GM19395 (cell line): ENCODE results near the gene CTSW.

Source experiments
- ATAC-seq: cut with Tn5 transposase; IDR thresholded peaks from one replicate; pipeline ENCODE4 v1.9.1; 2021; ENCODE audit warnings: mild to moderate bottlenecking, moderate library complexity; ENCODE audit not compliant: unreplicated experiment

The CTSW gene

DNA sequence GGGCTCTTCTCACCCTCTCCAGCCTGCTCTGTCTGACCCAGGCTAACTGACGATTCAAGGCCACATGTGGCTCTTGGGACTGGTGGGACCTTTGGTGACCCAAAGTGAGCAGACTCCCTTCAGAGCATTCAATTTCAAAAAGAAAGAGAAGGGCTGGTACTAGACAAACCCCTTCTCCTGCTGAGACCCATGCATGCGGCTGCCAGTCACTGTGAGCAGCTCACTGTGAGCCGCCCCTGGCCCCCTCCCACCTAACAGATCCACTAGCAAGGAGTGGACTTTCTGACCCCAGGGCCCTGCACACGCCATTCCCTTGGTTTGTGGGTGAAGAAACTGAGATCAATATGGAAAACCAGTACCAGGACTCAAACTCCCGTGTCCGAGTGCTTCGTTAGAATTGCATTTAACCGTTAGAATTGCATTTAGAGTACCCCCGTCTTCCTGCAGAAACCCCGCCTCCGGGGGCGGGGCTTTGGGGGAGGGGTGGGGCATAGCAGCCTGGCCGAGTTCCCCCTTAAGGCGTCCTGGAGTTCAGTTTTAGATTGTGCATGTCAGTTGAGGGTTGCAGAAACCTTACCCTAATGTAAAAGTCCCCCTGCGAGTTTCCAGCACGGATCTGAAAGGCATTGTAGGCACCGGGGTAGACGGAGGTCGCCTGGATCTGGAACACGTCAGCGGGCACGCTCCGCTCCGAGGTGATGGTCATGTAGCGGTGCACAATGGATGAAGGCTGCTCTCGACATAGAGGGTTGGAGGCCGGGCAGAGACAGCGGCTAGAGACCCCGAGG is 12.2 kb upstream of the CTSW start:
- ATAC-seq: no peak

DNA sequence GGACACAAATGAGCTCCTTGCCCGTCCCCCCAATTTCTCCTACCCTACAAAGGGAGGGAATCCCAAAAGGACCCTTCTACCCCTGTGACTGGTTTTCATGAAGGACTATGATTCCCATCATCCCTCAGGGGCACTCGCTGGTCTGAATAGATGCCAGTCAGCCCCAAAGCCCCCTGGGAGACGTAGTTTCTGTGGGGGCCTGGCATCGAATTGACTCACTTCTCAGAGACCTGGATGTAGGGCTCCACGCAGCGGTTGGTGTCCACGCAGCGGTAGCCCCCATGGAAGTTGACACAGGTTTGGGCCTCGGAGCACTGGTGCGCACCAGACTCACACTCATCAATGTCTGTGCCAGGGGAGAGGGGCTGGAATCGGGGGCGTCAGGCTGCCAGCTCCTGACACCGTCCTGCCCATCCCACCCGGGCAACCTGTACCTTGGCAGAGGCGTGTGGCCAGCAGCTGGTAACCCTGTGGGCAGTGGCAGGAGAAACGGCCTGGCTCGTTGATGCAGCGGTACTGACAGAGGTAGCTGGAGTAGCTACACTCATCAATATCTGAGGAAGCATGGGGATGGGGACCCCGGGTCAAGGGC is 11.5 kb upstream of the CTSW start:
- no peak for ATAC-seq

DNA sequence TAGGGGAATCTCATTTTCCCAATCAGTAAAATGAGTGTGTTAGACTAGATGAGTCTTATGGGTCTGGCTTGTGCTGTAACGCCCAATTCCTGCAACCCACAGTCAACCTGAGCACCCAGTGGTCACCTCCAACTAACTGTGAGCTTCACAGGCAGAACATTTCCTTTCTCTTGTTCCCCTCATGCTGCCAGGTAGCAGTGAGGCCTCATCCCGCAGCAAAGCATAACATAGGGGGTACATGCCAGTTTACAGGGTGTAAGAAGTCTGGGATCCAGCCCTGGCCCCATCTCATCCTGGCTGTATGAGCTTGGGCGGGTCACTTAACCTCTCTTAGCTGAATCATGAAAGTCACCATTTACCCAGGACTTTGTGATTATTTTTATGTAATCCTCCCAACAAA is 10.7 kb upstream of the CTSW start:
- no peak for ATAC-seq

DNA sequence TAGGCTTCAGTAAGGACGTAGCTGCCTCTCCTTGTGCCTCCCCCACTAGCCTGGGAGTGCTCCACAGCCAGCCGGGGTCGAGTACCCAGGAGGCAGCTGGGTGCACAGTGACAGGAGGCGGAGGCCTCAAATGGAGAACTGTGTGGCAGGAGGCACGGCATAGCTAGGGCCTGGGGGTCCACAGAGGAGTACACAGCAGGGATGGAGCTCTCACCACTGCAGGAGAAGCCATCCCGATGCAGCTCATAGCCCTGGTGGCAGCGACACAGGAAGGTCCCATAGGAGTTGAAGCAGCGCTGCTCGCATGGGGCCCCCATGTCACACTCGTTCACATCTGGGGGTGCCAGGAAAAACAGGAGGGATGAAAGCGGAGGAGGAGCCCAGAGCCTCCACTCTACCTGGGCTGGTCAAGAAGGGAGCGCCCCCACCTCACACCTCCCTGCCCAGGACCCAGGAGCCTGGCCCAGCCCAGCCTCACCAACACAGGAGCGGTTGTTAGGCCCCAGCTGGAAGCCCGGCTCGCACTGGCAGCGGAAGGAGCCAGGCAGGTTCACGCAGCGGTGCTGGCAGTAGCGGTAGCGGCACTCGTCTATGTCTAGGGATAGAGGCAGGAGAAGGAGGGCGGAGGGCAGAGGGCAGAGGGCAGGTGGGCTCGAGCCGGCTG is 9.9 kb upstream of the CTSW start:
- ATAC-seq: no peak

DNA sequence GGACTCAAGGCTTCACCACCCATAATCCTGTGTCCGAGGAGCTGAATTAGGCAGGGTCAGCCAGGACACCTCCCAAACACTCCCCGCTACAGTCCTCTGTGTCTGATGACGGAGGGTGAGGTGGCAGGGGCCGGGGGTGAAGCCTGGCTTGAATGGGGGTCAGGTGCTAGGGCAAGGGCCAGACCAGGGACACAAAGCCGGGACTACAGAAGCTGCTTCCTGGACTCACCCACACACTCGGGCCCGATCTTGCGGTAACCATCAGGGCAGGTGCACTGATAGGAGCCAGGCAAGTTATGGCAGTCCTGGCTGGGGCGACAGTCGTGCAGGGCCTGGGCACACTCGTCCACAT is 9.4 kb upstream of the CTSW start:
- no peak for ATAC-seq

GRCh38 chr11:65870706-65871681 is 8.6 kb upstream of the CTSW start:
- ATAC-seq: no peak

GRCh38 chr11:65871811-65872548 is 7.7 kb upstream of the CTSW start:
- ATAC-seq: no peak

- ATAC-seq: no peak
These were observed 6.9 kb upstream of the CTSW start, which contains the start of gene EFEMP2 for GRCh38 chr11:65872586-65873317. TSS of gene EFEMP2 (minus strand) at chr11:65872800. CDS start at chr11:65872354, 446 bp downstream.

DNA sequence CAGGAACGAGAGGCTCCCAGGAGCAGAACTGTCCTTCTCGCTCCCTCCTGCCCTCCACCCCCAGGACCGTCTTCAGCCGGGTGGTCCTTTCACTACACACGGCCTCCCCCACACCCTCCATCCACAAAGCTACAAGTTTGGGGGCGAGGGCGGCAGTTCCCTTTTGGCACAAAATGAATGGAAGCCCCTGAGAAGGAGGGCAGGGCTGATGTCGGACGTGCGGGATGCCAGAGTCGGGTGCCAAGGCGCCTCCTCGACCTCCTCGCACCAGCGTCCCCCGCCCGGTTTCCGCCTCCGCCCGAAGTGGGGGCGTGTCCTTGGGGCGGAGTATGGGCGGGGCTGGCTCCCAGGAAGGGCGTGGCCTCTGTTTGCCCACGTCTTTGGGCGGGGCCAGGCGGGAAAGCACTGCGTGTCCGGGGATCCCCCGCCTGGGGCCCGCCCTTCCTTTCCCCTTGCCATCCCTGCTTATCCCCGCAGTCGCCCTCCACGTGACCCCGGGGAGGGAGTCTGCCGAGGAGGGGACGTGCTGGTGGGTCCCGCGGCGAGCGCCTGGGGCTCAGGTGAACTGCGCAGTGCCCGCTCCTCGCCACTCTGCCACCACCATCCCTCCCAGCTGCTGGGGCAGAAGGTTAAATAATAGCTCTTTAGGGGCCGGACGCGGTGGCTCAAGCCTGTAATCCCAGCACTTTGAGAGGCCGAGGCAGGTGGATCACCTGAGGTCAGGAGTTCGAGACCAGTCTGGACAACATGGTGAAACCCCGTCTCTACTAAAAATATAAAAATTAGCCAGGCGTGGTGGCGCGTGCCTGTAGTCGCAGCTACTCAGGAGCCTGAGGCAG is 6.1 kb upstream of the CTSW start:
- ATAC-seq: peak; percentile 64

DNA sequence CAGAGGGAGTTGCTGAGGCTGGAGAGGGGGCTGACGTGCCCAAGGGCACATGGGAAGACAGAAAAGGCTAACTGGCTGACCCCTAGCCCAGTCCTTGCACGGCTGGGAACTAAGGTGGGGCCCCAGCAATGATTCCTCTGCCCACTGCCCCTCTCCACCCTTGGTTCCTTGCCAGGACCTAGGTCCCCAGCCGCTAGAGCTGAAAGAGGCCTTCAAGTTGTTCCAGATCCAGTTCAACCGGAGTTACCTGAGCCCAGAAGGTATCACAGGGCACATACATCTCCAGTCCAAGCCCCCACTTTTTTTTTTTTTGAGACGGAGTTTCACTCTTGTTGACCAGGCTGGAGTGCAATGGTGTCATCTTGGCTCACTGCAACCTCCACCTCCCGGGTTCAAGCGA is 390 bp downstream of the CTSW start:
- ATAC-seq: no peak

GRCh38 chr11:65880844-65881421 is 1.3 kb downstream of the CTSW start:
- ATAC-seq: no peak

GRCh38 chr11:65882120-65883057 is 2.8 kb downstream of the CTSW start:
- no peak for ATAC-seq

GRCh38 chr11:65883058-65883761 is 3.6 kb downstream of the CTSW start:
- ATAC-seq: no peak

- no peak for ATAC-seq
These were observed 4.4 kb downstream of the CTSW start for GRCh38 chr11:65883786-65884715.

GRCh38 chr11:65884716-65885092 is 5.1 kb downstream of the CTSW start:
- no peak for ATAC-seq

DNA sequence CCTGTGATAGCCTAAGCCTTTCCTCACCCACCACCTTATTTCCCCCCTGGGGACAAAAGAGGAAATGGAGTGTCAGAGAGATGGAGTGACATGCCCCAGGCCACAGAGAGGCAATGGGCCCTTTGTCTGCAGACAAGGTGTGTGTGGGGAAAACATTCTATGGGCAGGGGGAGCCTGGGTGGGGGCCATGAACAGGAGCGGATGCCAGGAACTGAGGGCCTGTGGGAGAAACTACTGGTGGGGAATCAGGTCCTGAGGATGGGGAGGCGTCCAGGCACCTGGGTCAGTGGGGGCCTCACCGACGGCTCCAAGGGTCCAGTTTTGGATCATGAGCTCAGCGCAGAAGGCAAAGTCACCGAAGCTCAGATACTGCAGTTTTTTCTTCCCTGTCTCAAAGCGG is 5.6 kb downstream of the CTSW start:
- no peak for ATAC-seq
